COR-L47 (cell line): Measurements from ENCODE around the gene ZNHIT3.
"Not testable (repeated sequence)": the region's sequence is repeated elsewhere in the genome, so short reads cannot be mapped to it uniquely, and the experiment has no call there.

Experiments used
- DNase-seq: peaks from one replicate; lab custom pipeline; 2025; lab: John Stamatoyannopoulos, UW

The ZNHIT3 gene

DNA sequence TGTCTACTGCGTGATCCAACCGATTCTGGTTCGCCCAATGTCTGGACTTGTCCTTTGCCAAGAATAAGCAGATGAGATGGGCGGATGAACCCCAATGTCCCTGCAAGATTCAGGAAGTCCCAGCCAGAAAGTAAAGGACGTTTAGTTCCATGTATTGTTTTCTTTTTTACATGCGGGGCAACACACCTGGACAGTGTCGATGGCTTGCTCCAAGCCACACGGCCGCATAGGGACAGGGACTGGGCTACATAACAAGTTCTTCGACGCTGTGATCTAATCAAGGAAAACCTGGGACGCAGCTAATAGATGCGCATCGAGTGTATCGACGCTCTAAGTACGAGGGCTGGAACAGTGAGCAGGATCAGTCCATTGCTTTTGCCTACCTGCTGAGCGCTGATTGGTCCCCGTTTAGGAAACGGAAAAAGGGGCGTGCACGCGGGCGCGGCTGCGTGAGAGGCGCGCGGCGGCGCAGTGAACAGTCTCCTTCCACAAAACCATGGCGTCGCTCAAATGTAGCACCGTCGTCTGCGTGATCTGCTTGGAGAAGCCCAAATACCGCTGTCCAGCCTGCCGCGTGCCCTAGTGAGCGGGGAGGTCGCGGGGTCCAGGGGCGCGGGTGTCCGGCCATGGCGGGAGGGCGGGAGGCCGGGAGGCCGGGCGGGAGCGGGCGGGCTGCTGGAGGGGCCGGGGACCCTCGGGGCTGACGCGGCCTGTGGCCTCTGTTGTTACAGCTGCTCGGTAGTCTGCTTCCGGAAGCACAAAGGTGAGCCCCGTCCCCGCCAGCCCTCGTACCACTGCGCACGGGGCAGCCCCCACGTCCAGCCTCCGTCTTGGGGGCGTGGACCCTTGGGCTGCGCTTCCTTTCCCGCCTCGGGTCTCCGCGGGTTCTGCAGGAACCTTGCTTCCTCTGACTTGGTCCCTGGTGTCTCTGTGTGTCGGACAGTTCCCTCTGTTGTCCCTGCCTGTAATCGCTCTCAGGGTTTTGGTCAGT is at the start of gene ZNHIT3:
ZNHIT3 (plus strand) TSS at position 478 of the 991 bp plus-strand sequence; CDS start at position 497, 19 bp downstream.
- peak; percentile 95 for DNase-seq

DNA sequence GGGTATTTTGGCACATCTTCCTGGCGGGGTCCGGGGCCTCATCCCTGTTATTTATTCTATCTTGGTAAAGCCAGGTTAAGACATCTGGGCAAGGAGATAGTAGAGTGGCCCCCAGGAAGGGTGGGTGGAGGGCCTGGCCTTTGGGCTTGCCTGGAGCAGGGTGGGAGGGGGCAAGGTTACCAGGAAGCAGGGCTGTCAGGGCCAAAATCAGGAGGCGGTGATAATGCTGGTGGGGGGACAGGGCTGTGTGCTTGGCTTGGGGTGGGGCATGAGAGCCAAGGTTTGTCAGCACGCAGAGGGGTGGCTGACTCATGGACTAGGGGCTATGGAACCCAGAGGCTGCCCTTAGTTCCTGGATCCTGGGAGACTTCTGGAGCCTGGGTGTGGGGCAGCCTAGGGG is 44.7 kb upstream of the ZNHIT3 start:
- DNase-seq = not testable (repeated sequence)

DNA sequence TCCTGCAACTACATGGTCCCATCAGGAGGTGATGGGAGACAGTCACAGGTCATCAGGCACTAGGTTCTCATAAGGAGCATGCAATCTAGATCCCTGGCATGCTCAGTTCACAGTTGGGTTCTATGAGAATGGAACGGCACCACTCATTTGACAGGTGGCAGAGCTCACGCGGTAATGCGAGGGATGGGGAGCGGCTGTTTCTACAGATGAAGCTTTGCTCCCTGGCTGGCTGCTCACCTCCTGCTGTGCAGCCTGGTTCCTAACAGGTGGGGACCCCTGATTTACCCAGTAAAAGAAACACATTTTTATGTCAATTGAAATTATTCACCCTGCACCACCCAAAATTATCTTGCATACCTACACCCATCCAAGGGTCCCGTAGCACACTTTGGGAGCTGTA is 42.7 kb upstream of the ZNHIT3 start:
- DNase-seq = no peak

DNA sequence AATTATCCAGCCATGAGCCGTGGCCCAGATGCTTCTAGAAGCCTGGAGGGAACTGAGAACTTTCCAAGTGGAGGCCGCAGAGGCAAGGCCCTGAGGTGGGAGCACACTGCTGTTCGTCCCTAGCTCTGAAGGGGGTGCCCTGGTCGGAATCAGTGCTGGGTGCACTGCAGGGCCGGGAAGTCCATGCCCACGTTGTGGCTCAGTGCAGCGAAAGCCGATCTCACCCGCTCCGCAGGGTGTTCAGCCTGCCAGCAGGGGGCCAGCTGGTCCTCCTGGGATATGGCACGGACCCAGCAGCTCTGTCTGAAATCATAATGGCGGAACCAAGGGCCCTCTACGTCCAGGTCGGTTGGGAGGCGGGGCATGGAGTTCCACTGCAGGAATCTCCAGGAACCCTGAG is 36.5 kb upstream of the ZNHIT3 start:
- DNase-seq = not testable (repeated sequence)

DNA sequence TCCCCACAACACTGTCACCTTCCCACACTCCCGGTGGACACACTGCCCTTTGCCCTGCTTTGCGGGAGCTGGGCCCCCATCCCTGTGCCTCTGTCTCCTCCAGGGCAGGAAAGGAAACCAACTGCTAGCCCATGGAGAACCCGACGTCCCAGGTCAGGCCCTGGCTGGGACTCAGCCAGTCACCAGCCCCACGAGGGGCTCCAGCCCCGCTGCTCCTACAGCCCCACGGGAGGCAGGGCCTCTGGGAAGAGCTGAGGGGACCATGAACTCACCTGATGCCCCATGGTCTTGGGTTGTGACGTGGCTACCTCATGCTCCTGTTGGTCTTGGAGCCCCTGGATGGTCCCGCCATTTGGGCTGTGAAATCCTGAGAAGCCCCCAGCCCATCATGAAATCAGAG is 33.6 kb upstream of the ZNHIT3 start:
- DNase-seq = not testable (repeated sequence)

DNA sequence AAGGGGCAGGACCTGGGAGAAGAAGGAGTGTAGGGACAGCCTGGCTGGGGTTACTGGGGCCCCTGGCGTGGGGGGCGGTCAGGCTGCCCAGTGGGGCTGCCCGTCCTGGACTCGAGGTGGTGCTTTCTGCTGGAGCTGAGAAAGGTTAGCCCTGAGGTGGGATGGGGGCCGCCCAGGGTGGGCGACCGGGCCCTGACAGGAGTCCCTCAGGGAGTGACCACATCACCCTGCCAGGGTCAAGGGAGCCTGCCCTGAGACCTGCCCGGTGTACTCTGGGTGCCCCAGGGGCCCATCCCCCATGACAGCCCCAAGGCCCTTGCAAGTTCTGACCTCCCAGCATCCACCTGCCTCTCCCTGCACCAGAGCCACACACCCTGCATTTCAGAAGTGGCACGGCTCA is 28.8 kb upstream of the ZNHIT3 start:
- DNase-seq = not testable (repeated sequence)

DNA sequence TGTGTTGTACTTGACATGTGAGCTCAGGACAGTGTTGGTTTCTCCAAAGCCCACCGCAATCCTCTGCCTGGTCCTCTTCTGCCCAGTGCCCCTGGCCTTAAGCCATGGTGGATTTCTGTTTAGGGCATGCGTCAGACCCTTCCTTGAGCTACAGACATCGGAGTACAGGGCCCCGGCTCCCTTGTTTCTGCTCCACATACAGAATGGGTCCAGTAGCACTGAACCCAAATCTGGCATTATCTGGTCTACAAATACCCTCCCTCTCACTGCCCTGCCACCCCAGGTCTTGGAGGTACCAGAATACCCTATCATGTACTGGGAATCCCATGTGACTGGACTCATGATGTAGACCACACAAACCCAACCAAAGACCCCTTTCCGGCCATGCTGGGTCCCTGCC is 27.4 kb upstream of the ZNHIT3 start:
- no peak for DNase-seq

DNA sequence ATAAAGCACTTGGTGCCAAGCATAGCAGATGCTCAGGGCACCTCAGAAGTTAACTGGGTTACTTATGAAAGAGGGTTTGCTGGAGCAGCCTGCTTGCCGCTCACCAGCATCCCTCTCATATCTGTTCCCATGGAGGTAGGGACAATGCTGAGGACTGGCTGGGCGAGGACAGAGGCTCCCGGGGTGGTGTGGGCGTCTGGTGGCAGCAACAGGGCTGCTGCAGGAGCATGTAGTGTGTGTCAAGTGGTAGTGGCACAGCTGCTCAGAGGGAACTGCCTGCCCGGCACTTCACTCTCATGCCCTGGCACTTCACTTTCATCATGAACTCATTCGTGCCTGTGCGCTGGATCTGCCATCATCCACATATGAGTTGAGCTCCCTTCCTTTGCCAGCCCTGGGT is 26.9 kb upstream of the ZNHIT3 start:
- no peak for DNase-seq

DNA sequence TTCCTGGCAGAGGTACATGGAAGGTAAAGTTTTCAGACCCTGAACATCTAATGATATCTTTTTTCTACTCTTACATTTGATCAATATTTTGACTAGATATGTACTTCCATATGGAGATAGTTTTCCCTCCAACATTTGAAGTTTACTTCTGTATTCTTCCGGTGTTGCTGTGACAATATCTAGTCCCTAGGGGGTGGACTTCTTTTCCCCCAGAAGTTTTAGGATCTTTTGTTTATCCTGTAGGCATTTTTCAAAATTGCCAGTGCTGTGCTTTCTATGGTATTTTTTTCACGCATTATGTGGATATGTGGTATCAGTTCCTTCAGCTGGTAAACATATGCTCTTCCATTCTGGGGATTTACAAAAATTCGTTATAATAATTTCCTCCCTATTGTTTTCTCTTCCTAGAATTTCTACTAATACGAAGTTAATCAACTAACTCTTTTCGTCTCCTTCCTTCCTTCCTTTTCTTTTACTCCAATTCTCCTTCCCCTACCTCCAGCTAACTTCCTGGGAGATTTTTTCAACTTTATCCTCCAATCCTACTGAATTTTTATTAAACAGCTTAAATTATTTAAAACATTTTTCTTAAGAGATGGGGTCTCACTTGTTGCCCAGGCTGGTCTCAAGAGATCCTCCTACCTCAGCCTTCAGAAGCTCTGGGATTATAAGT is 26.1 kb upstream of the ZNHIT3 start:
- DNase-seq = no peak

DNA sequence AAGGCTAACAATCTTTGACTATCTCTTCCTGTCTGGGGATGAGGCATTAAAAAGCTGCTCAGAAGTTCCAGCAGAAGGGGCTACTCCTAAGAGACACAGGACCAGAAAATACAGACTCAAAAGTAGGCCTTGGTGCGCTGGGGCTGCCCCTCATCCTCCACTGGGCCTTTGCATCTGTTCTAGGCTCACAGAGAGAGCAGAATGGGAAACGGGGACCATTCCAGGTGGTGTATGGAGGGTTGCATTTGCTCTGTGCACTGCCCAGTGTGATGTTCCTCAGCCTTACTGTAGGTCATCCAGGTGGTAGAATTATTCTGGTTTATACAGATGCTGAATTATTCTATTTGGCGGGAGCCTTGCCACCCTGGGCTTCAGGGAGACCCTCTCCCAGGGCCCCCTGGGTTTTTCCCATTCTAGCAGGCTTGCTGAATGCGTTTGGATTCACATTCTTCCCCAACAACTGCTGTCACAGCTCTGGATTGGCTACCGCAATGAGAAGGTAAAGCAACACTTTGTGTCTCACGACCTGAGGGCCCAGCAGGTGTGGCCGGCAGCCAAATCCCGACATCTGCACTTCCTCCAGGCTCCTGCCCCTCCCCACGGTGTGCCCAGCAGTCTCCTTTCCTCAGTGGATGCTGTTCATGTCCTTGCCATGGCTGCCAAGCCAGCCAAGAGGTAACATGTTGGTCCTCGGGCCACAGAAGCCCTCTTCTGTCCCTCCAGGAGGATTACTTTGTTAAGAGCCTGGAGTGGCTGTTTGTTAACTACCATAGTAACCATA is 25.0 kb upstream of the ZNHIT3 start:
- DNase-seq = no peak

DNA sequence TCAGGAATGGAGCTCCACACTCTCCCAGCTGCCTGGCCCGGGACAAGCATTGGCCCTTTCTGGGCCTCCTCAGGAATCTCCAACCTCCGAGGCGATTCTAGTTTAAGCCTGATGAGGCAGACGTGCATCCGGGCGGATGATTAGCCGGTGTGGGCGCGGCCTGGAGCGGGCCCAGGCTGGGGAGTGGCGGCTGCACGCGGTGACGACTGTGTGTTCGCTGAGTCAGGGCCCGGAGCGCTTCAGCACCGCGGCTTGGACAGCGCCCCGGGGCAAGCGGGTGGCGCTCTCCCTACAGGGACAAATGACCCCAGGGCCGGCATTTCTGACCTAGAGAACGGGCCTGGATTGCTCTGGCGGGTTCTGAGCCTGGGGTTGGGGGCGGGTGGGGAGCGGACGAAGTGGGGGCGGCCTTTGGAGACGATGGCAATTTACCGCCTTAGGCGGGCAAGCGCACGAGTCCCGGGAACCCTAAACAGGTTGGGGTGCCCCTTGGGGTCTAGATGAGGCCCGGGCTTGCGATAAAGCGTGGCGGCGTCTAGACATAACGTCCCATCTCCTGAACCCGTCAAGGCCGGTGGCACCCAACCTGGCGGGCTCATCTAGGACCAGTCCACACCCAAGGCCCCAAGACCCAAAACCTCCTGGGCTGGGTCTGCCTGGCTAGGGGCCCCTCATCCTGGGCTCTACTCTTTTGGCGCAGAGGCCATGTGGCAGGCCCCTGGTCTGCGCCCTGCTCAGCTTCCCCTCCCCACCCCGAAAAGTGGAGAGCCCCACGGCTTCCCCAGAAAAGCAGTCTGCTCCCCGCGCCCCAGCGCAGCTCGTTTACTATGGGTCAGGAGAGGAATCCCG is 22.3 kb upstream of the ZNHIT3 start:
- DNase-seq = no peak

DNA sequence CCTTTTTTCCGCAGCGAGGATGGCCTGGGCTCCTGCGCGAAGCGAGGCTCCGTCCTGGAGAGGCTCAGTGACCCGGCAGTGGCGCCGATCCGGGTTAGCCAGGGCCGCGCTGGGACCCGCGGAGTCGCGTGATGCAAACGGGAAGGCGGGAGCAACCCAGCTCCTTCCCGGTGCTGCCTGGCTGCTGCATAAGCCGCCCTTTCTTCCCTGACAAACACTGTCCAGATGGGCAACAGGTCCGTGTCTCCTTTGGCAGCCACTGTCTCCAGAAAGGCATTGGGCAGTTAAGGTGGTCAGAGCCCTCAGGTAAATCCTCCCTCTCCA is 21.8 kb upstream of the ZNHIT3 start:
- DNase-seq = no peak

DNA sequence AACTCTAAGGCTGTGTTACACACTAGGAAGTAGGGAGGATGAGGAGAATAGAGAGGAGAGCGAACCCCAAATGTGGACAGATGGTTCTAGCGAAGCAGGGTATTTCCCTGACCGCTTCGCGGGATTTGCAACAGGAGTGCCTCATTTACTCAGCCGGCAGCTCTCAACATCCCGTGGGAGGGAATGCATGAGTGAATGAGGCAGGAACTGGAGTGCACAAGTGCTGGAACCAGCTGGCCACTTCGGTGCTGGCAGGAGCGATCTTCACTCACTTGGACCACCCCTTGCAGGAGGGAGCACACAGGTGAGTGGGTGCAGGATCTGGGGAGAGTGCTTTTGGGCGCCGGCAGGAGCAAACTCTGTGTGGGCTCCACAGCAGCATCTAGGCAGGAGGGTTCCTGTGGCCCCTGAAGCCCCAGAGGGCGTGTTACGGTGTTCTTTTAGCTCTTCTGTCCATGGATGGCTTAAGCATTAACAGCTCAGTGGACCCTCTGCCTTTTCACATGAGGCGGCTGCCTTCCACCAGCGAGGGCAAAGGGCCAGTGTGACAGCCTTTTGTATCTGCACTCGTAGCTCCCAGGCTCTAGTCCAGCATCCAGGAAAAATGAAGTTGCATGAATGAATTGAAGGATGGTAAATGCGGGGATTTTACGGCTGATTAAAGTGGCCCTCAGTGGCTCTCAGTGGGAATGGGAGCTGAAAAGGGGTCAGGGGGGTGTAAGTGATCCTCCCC is 17.4 kb upstream of the ZNHIT3 start:
- no peak for DNase-seq

DNA sequence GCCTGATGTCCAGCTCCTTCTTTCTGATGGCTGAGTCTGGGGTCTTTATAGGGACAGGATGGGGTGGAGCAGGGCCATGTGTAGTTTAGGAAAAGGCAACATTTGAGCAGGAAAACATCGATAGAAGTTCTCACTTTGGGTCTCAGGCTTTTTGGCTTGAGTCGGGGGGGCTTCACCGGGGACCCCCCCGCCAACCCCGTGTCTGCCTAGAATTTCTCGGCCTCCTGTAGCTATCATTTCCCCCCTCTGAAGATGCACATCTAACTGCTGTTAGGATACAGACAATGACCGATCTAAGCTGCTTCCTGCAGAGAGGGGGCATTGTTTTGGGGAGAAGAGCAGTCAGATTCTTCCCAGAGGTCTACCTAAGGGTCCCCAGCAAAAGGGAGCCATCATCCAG is 16.7 kb upstream of the ZNHIT3 start:
- DNase-seq = no peak

DNA sequence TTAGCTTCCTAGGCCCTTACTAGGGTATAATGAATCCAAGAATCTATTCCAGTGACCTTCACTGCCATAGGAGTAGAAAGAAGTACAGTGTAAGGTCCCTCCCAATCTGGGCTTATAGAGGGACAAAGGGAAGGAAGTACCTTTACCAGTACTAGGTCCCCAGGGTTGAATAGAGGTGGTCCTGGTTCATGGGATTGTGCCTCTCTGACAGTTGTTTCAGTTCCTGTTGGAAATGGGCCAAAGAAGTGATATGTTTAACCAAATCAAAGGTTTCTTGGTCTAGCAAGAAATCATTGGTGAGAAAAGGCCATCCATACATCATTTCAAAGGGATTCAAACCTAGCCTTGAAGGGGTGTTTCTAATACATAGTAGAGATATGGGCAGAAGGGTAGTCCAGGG is 16.0 kb upstream of the ZNHIT3 start:
- DNase-seq = no peak

DNA sequence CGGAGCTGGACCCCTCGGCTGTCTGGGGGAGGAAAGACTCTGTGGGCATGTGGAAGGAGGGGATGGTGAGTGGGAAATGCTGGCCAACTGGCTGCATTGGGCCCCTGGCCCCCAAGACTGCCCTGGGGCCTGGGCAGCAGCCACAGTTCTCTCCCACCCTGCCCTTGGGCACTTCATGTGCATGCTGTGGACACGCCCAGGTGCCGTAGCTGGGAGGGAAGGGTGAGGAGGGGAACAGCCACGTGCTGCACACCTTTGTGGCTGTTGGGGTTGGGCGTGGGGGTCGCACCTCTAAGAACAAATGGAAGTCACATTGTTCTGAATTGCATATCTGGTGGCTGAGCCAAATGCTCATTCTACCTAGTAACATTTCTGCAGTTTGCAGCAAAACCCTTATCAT is 11.9 kb upstream of the ZNHIT3 start:
- DNase-seq = no peak

DNA sequence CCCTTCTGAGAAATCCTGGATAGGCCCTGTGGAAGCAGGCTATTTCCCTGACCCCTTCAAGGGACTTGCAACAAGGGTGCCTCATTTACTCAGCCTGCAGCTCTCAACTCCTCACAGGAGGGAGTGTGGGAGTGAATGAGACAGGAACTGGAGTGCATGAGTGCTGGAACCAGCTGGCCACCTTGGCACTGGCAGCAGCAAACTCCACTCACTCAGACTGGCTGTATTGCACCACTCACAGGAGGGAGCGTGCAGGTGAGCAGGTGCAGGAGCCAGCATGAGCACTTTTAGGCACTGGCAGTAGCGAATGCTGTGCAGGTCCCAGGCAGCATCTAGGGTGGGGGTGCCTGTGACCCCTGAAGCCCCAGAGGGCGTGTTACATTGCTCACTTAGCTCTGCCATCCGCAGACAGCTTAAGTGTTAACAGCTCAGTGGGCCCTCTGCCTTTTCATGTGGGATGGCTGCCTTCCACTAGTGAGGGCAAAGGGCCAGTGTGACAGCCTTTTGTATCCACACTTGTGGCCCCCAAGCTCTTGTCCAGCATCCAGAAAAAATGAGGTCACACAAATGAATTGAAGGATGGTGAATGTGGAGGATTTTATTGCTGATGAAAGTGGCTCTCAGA is 11.0 kb upstream of the ZNHIT3 start:
- no peak for DNase-seq

DNA sequence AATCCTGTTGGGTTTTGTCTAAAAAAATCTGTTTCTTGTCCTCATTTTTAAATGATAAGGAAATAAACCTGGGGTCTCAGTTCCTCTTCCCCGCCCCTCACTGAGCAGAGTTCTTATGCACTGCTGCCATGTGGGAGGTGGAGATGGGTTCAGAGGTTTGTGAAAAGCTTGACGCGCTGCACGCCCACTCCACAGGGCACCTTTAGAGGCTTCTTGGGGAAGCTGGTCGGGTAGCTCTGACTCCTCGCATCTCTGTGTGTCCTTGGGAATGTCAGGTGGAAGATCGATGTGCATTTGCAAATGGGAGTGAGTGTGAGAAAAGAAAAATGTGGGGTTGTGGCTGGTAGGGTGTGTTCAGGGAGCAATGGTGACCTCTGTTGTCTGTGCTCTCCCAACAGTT is 4.7 kb upstream of the ZNHIT3 start:
- no peak for DNase-seq

DNA sequence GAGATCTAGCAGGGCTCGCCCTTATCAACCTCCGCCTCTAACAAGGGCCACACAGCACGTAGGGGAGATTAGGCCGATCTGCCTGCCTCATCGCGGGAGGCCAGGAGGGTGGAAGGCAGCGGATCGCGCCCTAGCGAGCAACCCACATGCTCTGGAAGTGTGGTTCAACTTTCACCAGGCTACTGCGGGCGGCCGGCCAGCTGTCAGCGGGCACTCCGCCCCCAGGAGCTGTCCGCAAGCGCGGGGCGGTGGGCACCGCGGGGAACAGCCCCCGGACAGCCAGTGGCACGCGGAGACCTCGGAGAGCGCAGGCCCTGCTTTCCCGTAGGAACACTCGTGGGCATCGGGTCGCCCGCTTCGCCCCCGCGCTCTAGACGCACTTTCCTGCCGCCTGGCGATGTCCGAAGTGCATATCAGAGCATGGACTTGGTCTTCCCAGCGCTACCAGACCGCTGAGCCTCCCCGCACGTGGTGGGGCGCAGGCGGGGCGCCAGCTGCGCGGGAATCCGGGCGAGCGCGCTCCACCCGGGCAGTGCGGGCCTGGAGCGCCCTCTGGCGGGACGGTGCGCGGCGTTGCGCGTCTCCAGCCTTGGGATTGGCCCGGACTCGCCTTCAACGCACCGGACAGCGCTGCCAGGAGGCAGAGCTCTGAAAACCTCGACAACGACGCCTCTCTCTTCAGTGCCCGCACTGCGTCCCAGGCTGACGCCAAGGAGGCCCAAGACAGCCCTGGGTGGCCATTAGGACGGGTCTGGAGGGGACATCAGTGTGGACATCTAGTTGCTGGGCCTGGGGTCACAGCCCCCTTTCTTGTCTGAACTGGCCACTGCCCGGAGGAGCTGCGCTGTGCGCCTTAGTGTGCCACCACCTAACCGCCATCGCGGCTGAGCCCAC is 3.6 kb upstream of the ZNHIT3 start:
- DNase-seq = peak; percentile 75
